ENCODE data around the gene CINP.

DNA sequence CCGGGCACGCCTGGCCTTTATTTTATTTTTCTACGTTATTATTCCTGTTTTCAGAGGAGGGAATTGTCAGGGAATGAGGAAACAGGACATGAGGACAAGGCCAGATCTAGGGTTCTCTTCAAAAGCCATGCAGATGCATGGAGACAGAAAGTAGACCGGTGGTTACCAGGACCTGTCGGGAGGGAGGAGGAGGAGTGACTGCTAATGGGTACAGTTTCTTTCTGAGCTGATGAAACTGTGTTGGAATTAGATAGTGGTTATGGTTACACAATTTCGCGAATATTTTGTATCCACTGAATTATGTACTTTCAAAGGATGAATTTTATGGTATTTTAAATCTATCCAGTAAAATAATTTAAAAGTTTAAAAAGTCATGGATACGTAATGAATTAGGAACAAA, 31.9 kb downstream of the CINP start:
- TF ChIP-seq, protein P1, sequence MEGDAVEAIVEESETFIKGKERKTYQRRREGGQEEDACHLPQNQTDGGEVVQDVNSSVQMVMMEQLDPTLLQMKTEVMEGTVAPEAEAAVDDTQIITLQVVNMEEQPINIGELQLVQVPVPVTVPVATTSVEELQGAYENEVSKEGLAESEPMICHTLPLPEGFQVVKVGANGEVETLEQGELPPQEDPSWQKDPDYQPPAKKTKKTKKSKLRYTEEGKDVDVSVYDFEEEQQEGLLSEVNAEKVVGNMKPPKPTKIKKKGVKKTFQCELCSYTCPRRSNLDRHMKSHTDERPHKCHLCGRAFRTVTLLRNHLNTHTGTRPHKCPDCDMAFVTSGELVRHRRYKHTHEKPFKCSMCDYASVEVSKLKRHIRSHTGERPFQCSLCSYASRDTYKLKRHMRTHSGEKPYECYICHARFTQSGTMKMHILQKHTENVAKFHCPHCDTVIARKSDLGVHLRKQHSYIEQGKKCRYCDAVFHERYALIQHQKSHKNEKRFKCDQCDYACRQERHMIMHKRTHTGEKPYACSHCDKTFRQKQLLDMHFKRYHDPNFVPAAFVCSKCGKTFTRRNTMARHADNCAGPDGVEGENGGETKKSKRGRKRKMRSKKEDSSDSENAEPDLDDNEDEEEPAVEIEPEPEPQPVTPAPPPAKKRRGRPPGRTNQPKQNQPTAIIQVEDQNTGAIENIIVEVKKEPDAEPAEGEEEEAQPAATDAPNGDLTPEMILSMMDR (IDR thresholded peaks at IDR 0.05): no peak
- TF ChIP-seq POLR2A (IDR thresholded peaks at IDR 0.05): no peak
